HG02981 (cell line): ENCODE results near the gene DDX60.

Source experiments
- ATAC-seq: cut with Tn5 transposase; IDR thresholded peaks from one replicate; pipeline ENCODE4 v1.9.1; 2021; ENCODE audit warnings: mild to moderate bottlenecking, moderate library complexity; ENCODE audit not compliant: unreplicated experiment

DDX60 gene

DNA sequence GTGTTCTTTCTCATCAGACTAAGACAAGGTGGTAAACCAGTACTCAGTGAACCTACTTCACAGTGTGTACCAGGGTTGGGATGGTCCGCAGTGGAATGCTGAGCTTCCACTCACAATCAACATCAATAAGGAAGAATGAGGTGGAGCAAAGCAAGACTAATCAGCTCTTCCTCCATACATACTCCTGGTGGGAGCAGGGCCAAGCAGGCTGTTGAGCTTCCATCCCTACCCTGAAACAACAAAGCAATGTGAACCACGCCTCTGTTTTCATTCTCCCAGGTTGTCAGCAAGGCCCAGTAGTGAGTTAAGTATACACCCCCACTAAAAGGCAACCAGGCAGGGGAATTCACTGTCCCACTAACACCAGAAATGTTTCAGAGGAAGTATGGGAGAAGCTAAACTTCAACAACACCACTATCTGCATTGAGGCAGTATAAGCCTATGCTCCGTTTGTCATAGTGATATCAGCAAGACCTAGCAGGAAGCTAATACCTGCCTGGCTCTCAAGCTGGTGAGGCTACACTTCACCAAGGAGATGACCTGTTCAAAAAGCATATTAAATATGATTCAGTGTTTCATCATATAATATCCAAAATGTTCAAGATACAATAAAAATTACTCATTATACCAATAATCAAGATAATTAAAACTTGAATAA, 109.5 kb downstream of the DDX60 start:
- ATAC-seq, result no peak

DNA sequence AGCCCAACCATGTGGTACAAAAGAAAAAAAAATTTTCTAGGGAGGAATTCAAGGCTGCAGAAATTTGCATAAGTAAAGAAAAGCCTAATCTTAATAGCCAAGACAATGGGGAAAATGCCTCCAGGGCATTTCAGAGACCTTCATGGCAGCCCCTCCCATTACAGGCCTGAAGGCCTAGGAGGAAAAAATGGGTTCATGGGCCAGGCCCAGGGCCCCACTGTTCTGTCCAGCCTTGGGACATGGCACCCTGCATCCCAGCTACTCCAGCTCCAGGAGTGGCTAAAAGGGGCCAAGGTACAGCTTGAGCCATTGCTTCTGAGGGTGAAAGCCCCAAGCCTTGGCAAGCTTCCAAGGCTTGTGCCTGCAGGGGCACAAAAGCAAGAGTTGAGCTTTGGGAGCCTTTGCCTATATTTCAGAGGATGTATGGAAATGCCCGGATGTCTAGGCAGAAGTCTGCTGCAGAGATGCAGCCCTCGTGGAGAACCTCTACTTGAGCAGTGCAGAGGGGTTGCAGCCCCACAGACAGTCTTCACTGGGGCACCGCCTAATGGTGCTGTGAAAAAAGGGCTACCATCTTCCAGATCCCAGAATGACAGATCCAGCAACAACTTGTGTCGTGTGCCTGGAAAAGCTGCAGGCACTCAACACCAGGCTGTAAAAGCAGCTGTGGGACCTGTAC, 115.2 kb downstream of the DDX60 start:
- no peak for ATAC-seq

DNA sequence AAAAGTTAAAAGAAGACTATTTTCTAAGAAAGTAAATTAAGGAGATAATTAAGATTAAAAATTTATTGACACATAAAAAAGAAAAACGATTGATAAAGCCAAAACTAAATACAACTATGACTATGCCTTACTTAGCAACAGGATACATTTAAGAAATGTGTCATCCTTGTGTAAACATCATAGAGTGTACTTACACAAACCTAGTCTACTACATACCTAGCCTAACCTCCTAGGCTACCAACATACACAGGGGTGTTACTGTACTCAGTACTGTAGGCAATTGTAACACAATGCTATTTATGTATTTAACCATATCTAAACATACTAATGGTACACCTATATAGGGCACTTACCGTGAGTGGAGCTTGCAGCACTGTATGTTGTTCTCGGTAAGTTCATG, 117.9 kb downstream of the DDX60 start:
- no peak for ATAC-seq

DNA sequence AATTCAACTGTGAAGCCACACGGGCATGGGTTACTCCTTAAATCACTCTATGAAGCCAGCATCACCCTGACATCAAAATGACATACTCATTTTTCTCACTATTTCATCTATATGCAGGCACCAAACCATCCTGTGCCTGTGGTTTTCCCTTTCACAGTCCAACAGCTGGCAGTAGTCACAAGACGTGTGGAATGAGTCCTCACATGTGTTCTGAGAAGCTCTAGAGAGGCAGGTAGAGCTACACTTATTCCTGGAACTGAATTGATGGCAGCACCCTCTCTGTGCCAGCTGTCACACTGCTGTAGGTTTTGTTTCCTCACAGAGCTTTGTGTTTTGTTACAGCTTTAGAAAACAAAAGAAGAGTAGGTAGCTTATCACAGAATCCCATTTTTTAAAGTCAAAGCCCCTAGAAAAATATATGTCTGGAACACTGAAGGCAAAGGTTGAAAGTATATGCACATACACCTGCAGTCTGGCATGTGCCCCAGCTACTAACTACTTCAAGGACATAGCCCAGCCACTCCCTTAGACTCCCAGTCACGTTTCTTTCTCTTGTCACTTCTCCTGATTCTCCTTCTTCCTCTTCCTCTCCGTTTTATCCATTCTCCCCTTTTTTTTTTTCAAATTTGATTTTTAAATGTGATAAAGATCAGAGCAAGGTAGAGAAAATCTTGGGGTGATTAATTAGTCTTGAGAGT, 119.1 kb downstream of the DDX60 start:
- ATAC-seq, result no peak

DNA sequence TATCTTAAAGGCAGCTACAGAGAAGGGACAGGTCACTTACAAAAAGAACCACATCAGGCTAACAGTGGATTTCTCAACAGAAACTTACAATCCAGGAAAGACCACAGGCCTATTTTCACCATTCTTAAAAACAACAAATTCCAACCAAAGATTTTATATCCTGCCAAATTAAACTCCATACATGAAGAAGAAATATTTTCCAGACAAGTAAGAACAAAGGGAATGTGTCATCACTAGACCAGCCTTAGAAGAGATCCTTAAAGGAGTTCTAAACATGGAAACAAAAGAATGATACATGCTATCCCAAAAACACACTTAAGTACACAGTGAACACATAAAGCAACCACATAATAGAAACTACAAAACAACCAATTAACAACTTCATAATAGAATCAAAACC, 120.6 kb downstream of the DDX60 start:
- no peak for ATAC-seq

DNA sequence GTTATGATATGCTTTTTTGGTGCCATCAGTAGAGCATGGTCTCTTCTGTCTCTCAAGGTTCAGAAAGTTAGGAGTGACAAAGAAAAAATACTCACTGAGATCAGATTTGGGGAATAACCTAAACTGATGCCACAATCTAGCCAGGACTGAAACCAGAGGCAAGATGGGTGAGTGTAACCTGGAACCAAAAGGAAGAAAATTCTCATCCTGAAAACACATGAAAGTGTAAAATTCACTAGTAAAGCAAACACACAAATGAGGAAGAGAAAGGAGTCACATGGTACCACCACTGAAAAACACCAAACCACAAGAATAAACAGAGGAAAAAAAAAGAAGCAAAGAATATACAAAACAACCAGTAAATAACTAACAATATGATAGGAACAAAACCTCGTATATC, 129.8 kb downstream of the DDX60 start:
- no peak for ATAC-seq

DNA sequence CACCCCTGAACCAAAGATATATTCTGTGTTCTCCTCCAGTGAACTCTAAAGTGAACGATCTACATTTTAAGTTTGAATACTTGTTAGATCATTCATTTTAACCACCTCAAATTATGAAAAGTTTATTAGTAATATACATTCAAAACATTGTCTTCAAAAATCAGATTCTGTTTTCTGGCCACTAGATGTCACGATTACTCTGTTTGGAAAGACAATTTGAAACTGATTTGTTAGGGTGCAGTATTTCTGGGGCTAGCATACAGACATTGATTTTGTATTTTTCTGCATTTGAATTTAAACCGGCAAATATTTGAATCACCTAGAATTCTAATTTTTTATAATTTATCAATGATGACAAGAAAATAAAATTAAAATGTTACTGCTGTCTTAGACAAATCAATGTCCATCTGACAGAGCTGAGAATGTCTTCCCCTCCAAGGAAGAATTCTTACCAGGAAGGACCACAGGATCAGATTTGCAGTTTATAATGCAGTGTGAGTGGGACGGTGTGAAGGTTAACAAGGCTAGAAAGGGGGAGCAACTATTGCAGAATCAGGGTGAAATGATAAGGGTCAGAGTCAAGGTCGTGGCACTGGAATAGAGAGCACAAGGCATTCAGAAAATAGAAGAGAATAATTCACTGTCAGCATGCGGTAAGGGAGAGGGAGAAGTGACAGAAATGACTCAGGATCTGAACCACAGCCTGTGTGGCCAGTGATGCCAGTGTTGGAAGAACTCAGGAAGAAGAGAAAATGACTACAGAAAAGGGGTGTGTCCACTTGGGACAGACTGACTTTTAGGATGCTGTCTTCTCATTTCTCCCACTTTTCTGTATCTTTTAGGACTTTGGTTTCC, 134.6 kb downstream of the DDX60 start:
- no peak for ATAC-seq

DNA sequence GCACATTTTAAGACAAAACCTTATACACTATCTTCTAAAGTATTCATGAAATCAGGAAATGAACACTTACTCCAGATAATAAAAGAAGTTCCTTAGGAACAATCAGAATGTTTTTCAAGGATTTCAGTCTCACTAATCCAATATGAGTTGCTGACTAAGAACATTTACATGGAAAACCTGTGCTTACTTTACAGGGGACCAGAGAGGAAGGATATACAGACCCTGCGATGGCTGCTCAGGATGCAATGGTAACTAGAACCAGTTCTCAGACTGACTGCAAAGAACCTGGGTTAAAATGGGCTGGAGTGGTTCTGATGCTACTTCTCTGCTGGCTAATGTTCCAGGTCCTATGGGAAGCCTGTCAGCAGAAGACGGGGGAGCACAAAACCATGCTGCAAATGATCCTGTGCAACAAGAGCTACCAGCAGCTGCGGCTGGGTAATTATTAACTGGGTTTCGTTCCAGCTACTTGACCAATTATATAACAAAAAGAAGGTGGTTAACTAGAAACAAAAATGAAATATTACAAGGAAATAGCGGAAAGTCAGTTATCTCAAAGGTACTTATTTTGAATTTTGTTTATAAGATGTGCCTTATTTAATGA, 140.9 kb downstream of the DDX60 start:
- no peak for ATAC-seq

DNA sequence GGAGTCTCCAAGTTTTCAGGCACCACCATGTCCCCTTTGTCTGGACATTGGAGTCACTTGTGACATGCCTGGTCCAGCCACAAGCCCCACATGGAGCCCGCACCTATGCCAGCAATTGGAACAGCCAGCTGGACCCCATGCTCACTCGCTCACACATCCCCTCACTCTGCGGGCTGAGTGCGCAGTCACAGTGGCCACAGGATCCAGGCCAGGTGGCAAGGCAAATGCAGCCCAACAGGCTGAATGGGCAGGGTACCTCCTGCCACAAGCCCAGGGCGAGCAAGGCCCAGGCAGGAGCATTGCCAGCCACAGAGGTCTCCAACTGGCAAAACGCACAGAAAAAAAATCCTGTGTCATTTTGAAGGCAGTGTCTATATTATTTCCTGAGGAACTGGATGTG, 144.2 kb downstream of the DDX60 start:
- no peak for ATAC-seq

DNA sequence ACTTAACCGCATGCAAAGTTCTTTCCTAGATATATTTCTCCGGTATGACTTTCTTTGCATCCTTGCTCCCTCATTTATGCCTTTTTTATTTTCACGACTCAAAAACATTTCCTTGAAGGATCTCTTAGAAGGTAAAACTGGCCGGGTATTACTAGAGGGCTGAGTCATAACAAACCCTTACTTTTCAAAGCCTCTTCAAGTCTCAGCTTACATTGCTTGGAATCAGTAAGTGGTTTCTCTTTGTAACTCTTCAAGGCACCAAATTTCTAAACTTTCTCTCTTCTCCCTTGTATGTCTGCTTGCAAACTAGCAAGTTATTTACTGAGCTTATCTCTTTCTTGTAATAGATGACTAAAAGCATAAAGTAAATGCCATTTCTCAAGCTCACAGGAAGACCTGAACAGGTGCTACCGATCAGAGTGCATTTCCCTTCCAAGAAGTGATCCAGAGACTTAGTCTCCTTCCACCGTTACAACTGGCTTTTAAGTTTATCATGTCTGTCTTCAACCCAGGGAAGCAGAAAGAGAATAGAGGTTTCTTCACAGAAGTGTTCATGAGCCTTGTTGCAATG, 150.8 kb downstream of the DDX60 start:
- ATAC-seq, result no peak
